DMS53 treated with DMSO at 0.1 percent for 48 hours (cell line): Measurements from ENCODE around the gene PVALEF.

Experiments used
- DNase-seq: peaks from one replicate; lab custom pipeline; 2025; ENCODE audit not compliant: unreplicated experiment; lab: John Stamatoyannopoulos, UW

Gene PVALEF

GRCh38 chr17:81165246-81166032, at the start of gene PVALEF:
Gene PVALEF (plus strand): TSS chr17:81165507. CDS start chr17:81181227, 15,720 bp downstream.
- DNase-seq, result peak; percentile 2

GRCh38 chr17:81115749-81116464, 49.4 kb upstream of the PVALEF start:
- DNase-seq, result no peak

GRCh38 chr17:81116704-81117103, 48.6 kb upstream of the PVALEF start:
- peak; percentile 7 for DNase-seq

- DNase-seq, result no peak
These were observed 47.6 kb upstream of the PVALEF start for GRCh38 chr17:81117672-81118198.

GRCh38 chr17:81118308-81119221, 46.7 kb upstream of the PVALEF start:
- no peak for DNase-seq

- DNase-seq, result no peak
These were observed 45.8 kb upstream of the PVALEF start for GRCh38 chr17:81119223-81120148.

GRCh38 chr17:81120149-81120484, 45.2 kb upstream of the PVALEF start:
- DNase-seq, result no peak

- no peak for DNase-seq
These were observed 44.3 kb upstream of the PVALEF start for GRCh38 chr17:81120695-81121621.

- no peak for DNase-seq
These were observed 43.2 kb upstream of the PVALEF start for GRCh38 chr17:81121841-81122733.

GRCh38 chr17:81123052-81124048, 42.0 kb upstream of the PVALEF start:
- no peak for DNase-seq

- no peak for DNase-seq
These were observed 40.9 kb upstream of the PVALEF start for GRCh38 chr17:81124377-81124776.

- DNase-seq, result peak; percentile 58
These were observed 39.7 kb upstream of the PVALEF start for GRCh38 chr17:81125573-81126081.

- no peak for DNase-seq
These were observed 38.8 kb upstream of the PVALEF start for GRCh38 chr17:81126281-81127132.

- DNase-seq, result no peak
These were observed 38.2 kb upstream of the PVALEF start for GRCh38 chr17:81127133-81127455.

- no peak for DNase-seq
These were observed 37.7 kb upstream of the PVALEF start for GRCh38 chr17:81127526-81128177.
